GM21717 (cell line): ENCODE data around the gene SLC7A1.

Experiments
- ATAC-seq: cut with Tn5 transposase; IDR thresholded peaks from one replicate; pipeline ENCODE4 v1.9.1; 2021; ENCODE audit warnings: mild to moderate bottlenecking, moderate library complexity; ENCODE audit not compliant: unreplicated experiment

The SLC7A1 gene

GRCh38 chr13:29496241-29496712 lies 99.2 kb downstream of the SLC7A1 start:
- peak; percentile 55 for ATAC-seq

GRCh38 chr13:29494520-29494919 lies 101.0 kb downstream of the SLC7A1 start:
- no peak for ATAC-seq

- ATAC-seq, result no peak
Measured at GRCh38 chr13:29493796-29494195, 101.7 kb downstream of the SLC7A1 start.

GRCh38 chr13:29491248-29491647 lies 104.2 kb downstream of the SLC7A1 start:
- no peak for ATAC-seq

GRCh38 chr13:29490561-29490885 lies 105.0 kb downstream of the SLC7A1 start:
- ATAC-seq, result no peak

- no peak for ATAC-seq
Measured at GRCh38 chr13:29489650-29490560, 105.6 kb downstream of the SLC7A1 start.

GRCh38 chr13:29487466-29488454 lies 107.7 kb downstream of the SLC7A1 start:
- ATAC-seq, result no peak

- no peak for ATAC-seq
Measured at GRCh38 chr13:29486551-29486950, 108.9 kb downstream of the SLC7A1 start.

- ATAC-seq, result no peak
Measured at GRCh38 chr13:29484796-29485195, 110.7 kb downstream of the SLC7A1 start.

GRCh38 chr13:29484236-29484635 lies 111.3 kb downstream of the SLC7A1 start:
- no peak for ATAC-seq

GRCh38 chr13:29483623-29484022 lies 111.9 kb downstream of the SLC7A1 start:
- ATAC-seq, result no peak

- no peak for ATAC-seq
Measured at GRCh38 chr13:29483211-29483610, 112.3 kb downstream of the SLC7A1 start.

GRCh38 chr13:29482504-29482903 lies 113.0 kb downstream of the SLC7A1 start:
- no peak for ATAC-seq

- ATAC-seq, result no peak
Measured at GRCh38 chr13:29481603-29482002, 113.9 kb downstream of the SLC7A1 start.

- no peak for ATAC-seq
Measured at GRCh38 chr13:29480893-29481525, 114.5 kb downstream of the SLC7A1 start.

GRCh38 chr13:29479716-29480492 lies 115.6 kb downstream of the SLC7A1 start:
- no peak for ATAC-seq

GRCh38 chr13:29476046-29476445 lies 119.4 kb downstream of the SLC7A1 start:
- no peak for ATAC-seq

GRCh38 chr13:29474991-29475390 lies 120.5 kb downstream of the SLC7A1 start:
- no peak for ATAC-seq

- no peak for ATAC-seq
Measured at GRCh38 chr13:29473166-29473565, 122.3 kb downstream of the SLC7A1 start.

GRCh38 chr13:29472332-29472961 lies 123.0 kb downstream of the SLC7A1 start:
- no peak for ATAC-seq
